HepG2 (cell line): ENCODE measurements around the gene DDAH1. TPM values are rescaled to one million over a fixed set of nuclear protein-coding genes. Genes with fewer than 3 reads are reported as not detected.

ENCODE experiments used
- ATAC-seq: fragments of 200-7000 bp; cut with Tn5 transposase; 3 replicates; pipeline ENCODE4 v1.9.1; 2020; ENCODE audit warnings: mild to moderate bottlenecking, moderate library complexity
- BruUV-seq: library from RNA; stranded (reverse); fragments of 400-500 nt; replicated peaks from 2 replicates; lab custom pipeline; 2021; lab: Mats Ljungman, UMichigan
- CTCF ChIA-PET: fragments of 300-600 bp; formaldehyde crosslinking; extraction: SDS; loops from one replicate; lab custom pipeline; 2021; ENCODE audit warnings: low total read pairs, inconsistent platforms, low intra/inter-chr PET ratio; lab: Yijun Ruan, JAX
- POLR2A ChIA-PET: fragments of 350-600 bp; sonication (Branson Sonifier 250); formaldehyde crosslinking; loops from one replicate; lab custom pipeline; 2020; ENCODE audit warnings: antibody characterized with exemption, inconsistent platforms; lab: Yijun Ruan, JAX
- DNase-seq: peaks from one replicate; pipeline ENCODE4 v3.0.0-alpha.2; 2015; ENCODE audit warnings: low spot score
- FAIRE-seq: peaks from 3 replicates; lab custom pipeline; 2011; peaks lifted over from hg19 to GRCh38; lab: Jason Lieb, UNC
- H2AFZ ChIP-seq: one replicate; pipeline ENCODE4 v1.6.1; 2011; ENCODE audit warnings: low read length, inconsistent platforms
- H3K27ac ChIP-seq: fragments of 300-600 bp; 3 replicates; pipeline ENCODE4 v1.8.0; 2011; ENCODE audit warnings: mixed run types, mild to moderate bottlenecking, mixed read lengths, low read length, inconsistent platforms; ENCODE audit not compliant: insufficient read depth; ENCODE audit errors: extremely low read length
- H3K27me3 ChIP-seq, 2 experiments: fragments of 200-600 bp in 1 of 2; 2 replicates in 1 of 2; 3 replicates in 1 of 2; pipeline versions ENCODE4 v1.6.0 to v1.8.0; 2011; ENCODE audit warnings: low read length in 2 of 2, mild to moderate bottlenecking in 2 of 2, moderate library complexity in 2 of 2, inconsistent platforms in 1 of 2; ENCODE audit not compliant: insufficient read depth in 2 of 2, control insufficient read depth in 1 of 2
- H3K36me3 ChIP-seq, 2 experiments: fragments of 200-600 bp in 1 of 2; replicated peaks in 1 of 2; 2 replicates in 1 of 2; 3 replicates in 1 of 2; pipeline versions ENCODE4 v1.5.1 to v1.8.0; 2011; ENCODE audit warnings: low read length in 2 of 2, inconsistent platforms in 1 of 2; ENCODE audit not compliant: insufficient read depth in 2 of 2, control insufficient read depth in 1 of 2
- H3K4me1 ChIP-seq: 2 replicates; pipeline ENCODE4 v1.5.1; 2012; ENCODE audit warnings: low read length, inconsistent platforms; ENCODE audit not compliant: insufficient read depth
- H3K4me2 ChIP-seq: 2 replicates; pipeline ENCODE4 v1.6.0; 2011; ENCODE audit warnings: low read depth, low read length, inconsistent platforms
- H3K4me3 ChIP-seq, 3 experiments: fragments of 200-600 bp in 1 of 3; sonication (generic), shearing (Covaris generic) in 1 of 3; replicated peaks in 1 of 3; 2 replicates each; pipeline ENCODE4 v1.5.1; 2011 to 2016; ENCODE audit warnings: low read length in 3 of 3, inconsistent platforms in 2 of 3, low read depth in 2 of 3, mild to moderate bottlenecking in 2 of 3, control low read depth in 1 of 3, mixed read lengths in 1 of 3; ENCODE audit not compliant: insufficient read depth in 1 of 3
- H3K79me2 ChIP-seq: one replicate; pipeline ENCODE4 v1.6.1; 2011; ENCODE audit warnings: low read length, inconsistent platforms; ENCODE audit not compliant: insufficient read depth
- H3K9ac ChIP-seq: 2 replicates; pipeline ENCODE4 v1.6.0; 2011; ENCODE audit warnings: mild to moderate bottlenecking, low read depth, low read length, inconsistent platforms; ENCODE audit not compliant: insufficient read depth
- H3K9me3 ChIP-seq: 2 replicates; pipeline ENCODE4 v1.5.1; 2012; ENCODE audit warnings: mild to moderate bottlenecking, low read length
- H4K20me1 ChIP-seq: 2 replicates; pipeline ENCODE4 v1.6.0; 2011; ENCODE audit warnings: inconsistent platforms, mild to moderate bottlenecking, low read length, moderate library complexity; ENCODE audit not compliant: insufficient read depth
- CHD2 ChIP-seq: IDR thresholded peaks from 2 replicates; pipeline ENCODE4 v1.6.1; 2011; ENCODE audit warnings: low read depth, low read length, improper control_type of control experiment
- ELF4 ChIP-seq: sonication (generic); formaldehyde crosslinking; IDR thresholded peaks from 2 replicates; pipeline ENCODE4 v1.5.0; 2020; ENCODE audit warnings: missing genetic modification reagents, mild to moderate bottlenecking, moderate library complexity, borderline replicate concordance
- FOSL2 ChIP-seq: sonication (generic); formaldehyde crosslinking; IDR thresholded peaks from 2 replicates; pipeline ENCODE4 v1.4.0; 2020; ENCODE audit warnings: missing genetic modification reagents
- FOXA1 ChIP-seq, 2 experiments: fragments of 450-650 bp in 1 of 2; sonication (generic) in 1 of 2; formaldehyde crosslinking in 1 of 2; IDR thresholded peaks; 2 replicates each; pipeline versions ENCODE4 v1.4.0 to v1.6.1; 2016 to 2020; ENCODE audit warnings: missing genetic modification reagents in 1 of 2
- FOXA3 ChIP-seq: IDR thresholded peaks from 2 replicates; pipeline ENCODE4 v1.6.1; 2016; ENCODE audit warnings: missing genetic modification reagents, missing compliant biosample characterization
- FOXK1 ChIP-seq: sonication (generic); formaldehyde crosslinking; IDR thresholded peaks from 2 replicates; pipeline ENCODE4 v1.4.0; 2020; ENCODE audit warnings: low read depth, missing genetic modification reagents, borderline replicate concordance
- GATAD2A ChIP-seq: IDR thresholded peaks from 2 replicates; pipeline ENCODE4 v1.6.1; 2016
- HMG20A ChIP-seq: IDR thresholded peaks from 2 replicates; pipeline ENCODE4 v1.6.1; 2016; ENCODE audit warnings: borderline replicate concordance
- KDM2A ChIP-seq: sonication (generic); formaldehyde crosslinking; IDR thresholded peaks from 2 replicates; pipeline ENCODE4 v1.4.0; 2020; ENCODE audit warnings: low read depth, missing genetic modification reagents, borderline replicate concordance
- NBN ChIP-seq: fragments of 450-650 bp; conservative IDR thresholded peaks from 2 replicates; pipeline ENCODE4 v1.6.1; 2017
- NFIB ChIP-seq: sonication (generic); formaldehyde crosslinking; IDR thresholded peaks from 2 replicates; pipeline ENCODE4 v1.9.0; 2021; ENCODE audit warnings: missing genetic modification reagents, mild to moderate bottlenecking, borderline replicate concordance
- NRL ChIP-seq: sonication (generic); formaldehyde crosslinking; IDR thresholded peaks from 2 replicates; pipeline ENCODE4 v1.5.0; 2020; ENCODE audit warnings: missing genetic modification reagents, mild to moderate bottlenecking, moderate library complexity, borderline replicate concordance
- PCBP2 ChIP-seq: fragments of 200-400 bp; formaldehyde crosslinking; optimal IDR thresholded peaks from 2 replicates; pipeline ENCODE3; 2018; ENCODE audit warnings: low read length, low read depth; ENCODE audit not compliant: poor library complexity, severe bottlenecking
- SMAD1 ChIP-seq: sonication (generic); formaldehyde crosslinking; IDR thresholded peaks from 2 replicates; pipeline ENCODE4 v1.4.0; 2020; ENCODE audit warnings: missing genetic modification reagents, low read depth, mild to moderate bottlenecking, borderline replicate concordance
- ZBTB42 ChIP-seq: sonication (generic); formaldehyde crosslinking; IDR thresholded peaks from 2 replicates; pipeline ENCODE4 v1.5.0; 2020; ENCODE audit warnings: mild to moderate bottlenecking, missing genetic modification reagents
- ZNF331 ChIP-seq: sonication (generic); formaldehyde crosslinking; IDR thresholded peaks from 2 replicates; pipeline ENCODE4 v1.4.0; 2020; ENCODE audit warnings: missing genetic modification reagents
- ZNF552 ChIP-seq: sonication (generic); formaldehyde crosslinking; IDR thresholded peaks from 2 replicates; pipeline ENCODE4 v1.9.0; 2022; ENCODE audit warnings: missing genetic modification reagents, mild to moderate bottlenecking, borderline replicate concordance
- in situ Hi-C: cut with HindIII; loops from 2 replicates; pipeline ENCODE4 v1.10.0; 2017; ENCODE audit warnings: low pct_unique_long_range_greater_than_20kb; ENCODE audit not compliant: extremely low pct_ligation_motif_present
- intact Hi-C: fragments of 100-400 bp; cut with micrococcal nuclease; formaldehyde crosslinking; loops from one replicate; pipeline ENCODE4 v1.10.0; 2022; ENCODE audit not compliant: unreplicated experiment
- polyA plus RNA-seq, 8 experiments: library from polyadenylated mRNA; depleted of rRNA in 3 of 8; stranded (reverse) in 7 of 8; unstranded in 1 of 8; fragments of >200 nt; fragmentation: Illumina TruSeq in 4 of 8; extraction: Trizol in 4 of 8; gene quantifications; 2 replicates each; pipeline versions ENCODE4 v1.2.1 to v1.2.3, GENCODE V29; 2011 to 2016; ENCODE audit warnings: low read depth in 4 of 8, missing spikeins in 1 of 8, mixed read lengths in 1 of 8; ENCODE audit not compliant: insufficient read depth in 1 of 8
- total RNA-seq, 5 experiments: library from RNA; depleted of rRNA; stranded (reverse); fragments of >200 nt; fragmentation: Illumina TruSeq; extraction: Trizol; gene quantifications; 2 replicates each; pipeline ENCODE4 v1.2.3, GENCODE V29; 2016; ENCODE audit warnings: low read depth in 1 of 5
- TF ChIP-seq, protein P1 (sequence below): sonication (generic); formaldehyde crosslinking; IDR thresholded peaks from 2 replicates; pipeline ENCODE4 v1.4.0; 2020; ENCODE audit warnings: missing genetic modification reagents, borderline replicate concordance
- TF ChIP-seq, protein P2 (sequence below): sonication (generic); formaldehyde crosslinking; IDR thresholded peaks from 2 replicates; pipeline ENCODE4 v1.8.0; 2022; ENCODE audit warnings: low read depth, missing genetic modification reagents
- TF ChIP-seq, protein P3 (sequence below): IDR thresholded peaks from 2 replicates; pipeline ENCODE4 v1.6.1; 2016; ENCODE audit warnings: low read depth
- TF ChIP-seq, protein P4 (sequence below): sonication (generic); formaldehyde crosslinking; IDR thresholded peaks from 2 replicates; pipeline ENCODE4 v1.4.0; 2020; ENCODE audit warnings: mild to moderate bottlenecking, low read depth, missing genetic modification reagents

Gene DDAH1
- total and polyA plus RNA-seq, 2 of the 13 experiments (the other 11 are each of a cell fraction or from before 2014, with no cell fraction given): 39.7 to 64.4 TPM

DNA sequence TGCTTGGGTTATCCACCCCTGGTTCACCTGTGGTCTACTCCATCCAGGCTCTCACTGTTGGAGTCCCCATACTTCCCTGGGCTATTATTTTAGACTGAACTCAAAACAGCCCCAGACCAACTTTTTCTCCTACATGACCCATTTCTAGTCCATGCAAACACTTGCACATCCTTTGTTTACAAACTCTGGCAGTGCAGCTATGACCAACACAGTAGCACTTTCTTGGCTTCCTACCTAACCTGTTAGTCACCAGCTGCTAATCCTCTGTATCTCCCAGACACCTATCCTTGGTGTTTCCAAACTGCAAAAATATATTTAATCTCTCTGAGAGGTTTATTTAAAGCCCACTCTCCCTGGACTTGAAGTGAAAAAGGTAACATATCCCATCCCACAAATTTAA lies 90.8 kb downstream of the DDAH1 start:
- H3K9me3 ChIP-seq: no peaks in the 10 kb centered on the region
- peaks cover 22% of the 10 kb centered on the region for H3K4me1 ChIP-seq
- no peak overlapping the region for H2AFZ ChIP-seq
- BruUV-seq: no TSS peak
- intact Hi-C loops: no loop called here
- H3K36me3 ChIP-seq: no peaks in the 10 kb centered on the region
- ChIA-PET CTCF (no interaction called here), POLR2A (no interaction called here)
- peak; percentile 79 for ATAC-seq
- H3K4me2 ChIP-seq: no peak overlapping the region
- DNase-seq: peak; percentile 47
- H3K4me3 ChIP-seq: no peak overlapping the region
- H3K79me2 ChIP-seq: peaks cover 25% of the 10 kb centered on the region
- no peaks in the 10 kb centered on the region for H3K27me3 ChIP-seq
- peaks cover 3% of the 10 kb centered on the region; the same call in 1 of the 2 replicates for H4K20me1 ChIP-seq
- H3K9ac ChIP-seq: no peak overlapping the region
- FAIRE-seq: no peak
- in situ Hi-C loops: no loop called here
- H3K27ac ChIP-seq: no peak overlapping the region
- TF ChIP-seq, protein P1, sequence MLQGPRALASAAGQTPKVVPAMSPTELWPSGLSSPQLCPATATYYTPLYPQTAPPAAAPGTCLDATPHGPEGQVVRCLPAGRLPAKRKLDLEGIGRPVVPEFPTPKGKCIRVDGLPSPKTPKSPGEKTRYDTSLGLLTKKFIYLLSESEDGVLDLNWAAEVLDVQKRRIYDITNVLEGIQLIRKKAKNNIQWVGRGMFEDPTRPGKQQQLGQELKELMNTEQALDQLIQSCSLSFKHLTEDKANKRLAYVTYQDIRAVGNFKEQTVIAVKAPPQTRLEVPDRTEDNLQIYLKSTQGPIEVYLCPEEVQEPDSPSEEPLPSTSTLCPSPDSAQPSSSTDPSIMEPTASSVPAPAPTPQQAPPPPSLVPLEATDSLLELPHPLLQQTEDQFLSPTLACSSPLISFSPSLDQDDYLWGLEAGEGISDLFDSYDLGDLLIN (CRISPR knock-in tag): no peak
- TF ChIP-seq, protein P2, sequence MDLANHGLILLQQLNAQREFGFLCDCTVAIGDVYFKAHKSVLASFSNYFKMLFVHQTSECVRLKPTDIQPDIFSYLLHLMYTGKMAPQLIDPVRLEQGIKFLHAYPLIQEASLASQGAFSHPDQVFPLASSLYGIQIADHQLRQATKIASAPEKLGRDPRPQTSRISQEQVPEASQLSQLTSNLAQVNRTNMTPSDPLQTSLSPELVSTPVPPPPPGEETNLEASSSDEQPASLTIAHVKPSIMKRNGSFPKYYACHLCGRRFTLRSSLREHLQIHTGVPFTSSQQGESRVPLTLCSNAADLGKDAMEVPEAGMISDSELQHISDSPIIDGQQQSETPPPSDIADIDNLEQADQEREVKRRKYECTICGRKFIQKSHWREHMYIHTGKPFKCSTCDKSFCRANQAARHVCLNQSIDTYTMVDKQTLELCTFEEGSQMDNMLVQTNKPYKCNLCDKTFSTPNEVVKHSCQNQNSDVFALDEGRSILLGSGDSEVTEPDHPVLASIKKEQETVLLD (CRISPR knock-in tag): no peak
- no peak for TF ChIP-seq SMAD1
- peak; percentile 80 for TF ChIP-seq FOXA3 (CRISPR knock-in tag)
- no peak for TF ChIP-seq NBN
- TF ChIP-seq FOXA1 (IDR thresholded peaks at IDR 0.05): no peak
- TF ChIP-seq FOXA1 (CRISPR knock-in tag; IDR thresholded peaks at IDR 0.05): peak; percentile 55; the same call in 1 of the 2 replicates
- TF ChIP-seq FOSL2 (CRISPR knock-in tag): peak; percentile 66
- no peak for TF ChIP-seq NFIB
- 0 out of 2 replicates have a peak, but pooled peaks have one; percentile 22 for TF ChIP-seq GATAD2A (CRISPR knock-in tag)
- TF ChIP-seq HMG20A (CRISPR knock-in tag): 0 out of 2 replicates have a peak, but pooled peaks have one; percentile 25
- TF ChIP-seq PCBP2: no peak
- no peak for TF ChIP-seq ZNF552 (CRISPR knock-in tag)
- TF ChIP-seq CHD2: no peak
- TF ChIP-seq, protein P3, sequence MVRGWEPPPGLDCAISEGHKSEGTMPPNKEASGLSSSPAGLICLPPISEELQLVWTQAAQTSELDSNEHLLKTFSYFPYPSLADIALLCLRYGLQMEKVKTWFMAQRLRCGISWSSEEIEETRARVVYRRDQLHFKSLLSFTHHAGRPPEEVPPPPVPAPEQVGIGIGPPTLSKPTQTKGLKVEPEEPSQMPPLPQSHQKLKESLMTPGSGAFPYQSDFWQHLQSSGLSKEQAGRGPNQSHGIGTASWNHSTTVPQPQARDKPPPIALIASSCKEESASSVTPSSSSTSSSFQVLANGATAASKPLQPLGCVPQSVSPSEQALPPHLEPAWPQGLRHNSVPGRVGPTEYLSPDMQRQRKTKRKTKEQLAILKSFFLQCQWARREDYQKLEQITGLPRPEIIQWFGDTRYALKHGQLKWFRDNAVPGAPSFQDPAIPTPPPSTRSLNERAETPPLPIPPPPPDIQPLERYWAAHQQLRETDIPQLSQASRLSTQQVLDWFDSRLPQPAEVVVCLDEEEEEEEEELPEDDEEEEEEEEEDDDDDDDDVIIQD (CRISPR knock-in tag): peak; percentile 40; the same call in 1 of the 2 replicates
- no peak for TF ChIP-seq ZNF331 (CRISPR knock-in tag)
- no peak for TF ChIP-seq NRL (CRISPR knock-in tag)
- peak; percentile 43; the same call in 1 of the 2 replicates for TF ChIP-seq FOXK1 (CRISPR knock-in tag)
- TF ChIP-seq, protein P4, sequence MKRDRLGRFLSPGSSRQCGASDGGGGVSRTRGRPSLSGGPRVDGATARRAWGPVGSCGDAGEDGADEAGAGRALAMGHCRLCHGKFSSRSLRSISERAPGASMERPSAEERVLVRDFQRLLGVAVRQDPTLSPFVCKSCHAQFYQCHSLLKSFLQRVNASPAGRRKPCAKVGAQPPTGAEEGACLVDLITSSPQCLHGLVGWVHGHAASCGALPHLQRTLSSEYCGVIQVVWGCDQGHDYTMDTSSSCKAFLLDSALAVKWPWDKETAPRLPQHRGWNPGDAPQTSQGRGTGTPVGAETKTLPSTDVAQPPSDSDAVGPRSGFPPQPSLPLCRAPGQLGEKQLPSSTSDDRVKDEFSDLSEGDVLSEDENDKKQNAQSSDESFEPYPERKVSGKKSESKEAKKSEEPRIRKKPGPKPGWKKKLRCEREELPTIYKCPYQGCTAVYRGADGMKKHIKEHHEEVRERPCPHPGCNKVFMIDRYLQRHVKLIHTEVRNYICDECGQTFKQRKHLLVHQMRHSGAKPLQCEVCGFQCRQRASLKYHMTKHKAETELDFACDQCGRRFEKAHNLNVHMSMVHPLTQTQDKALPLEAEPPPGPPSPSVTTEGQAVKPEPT (CRISPR knock-in tag): no peak
- no peak for TF ChIP-seq ELF4
- no peak for TF ChIP-seq KDM2A (CRISPR knock-in tag)
- TF ChIP-seq ZBTB42 (CRISPR knock-in tag): no peak
